GM19395 (cell line): Measurements from ENCODE around the gene SERAC1.
"Not testable (repeated sequence)": the region's sequence is repeated elsewhere in the genome, so short reads cannot be mapped to it uniquely, and the experiment has no call there.

ENCODE experiments used
- ATAC-seq: cut with Tn5 transposase; IDR thresholded peaks from one replicate; pipeline ENCODE4 v1.9.1; 2021; ENCODE audit warnings: mild to moderate bottlenecking, moderate library complexity; ENCODE audit not compliant: unreplicated experiment

SERAC1 gene

GRCh38 chr6:158174514-158174913 lies 6.5 kb upstream of the SERAC1 start:
- ATAC-seq, result no peak

- no peak for ATAC-seq
Observed at GRCh38 chr6:158174024-158174423, 6.0 kb upstream of the SERAC1 start.

- ATAC-seq, result no peak
Observed at GRCh38 chr6:158172001-158172400, 3.9 kb upstream of the SERAC1 start.

- no peak for ATAC-seq
Observed at GRCh38 chr6:158170656-158171081, 2.6 kb upstream of the SERAC1 start.

- ATAC-seq, result not testable (repeated sequence)
Observed at GRCh38 chr6:158169634-158170033, 1.6 kb upstream of the SERAC1 start.

GRCh38 chr6:158165919-158166416 lies 2.1 kb downstream of the SERAC1 start:
- ATAC-seq, result no peak

GRCh38 chr6:158164579-158165170 lies 3.4 kb downstream of the SERAC1 start:
- ATAC-seq, result no peak

- no peak for ATAC-seq
Observed at GRCh38 chr6:158161566-158162254, 6.4 kb downstream of the SERAC1 start.

GRCh38 chr6:158160932-158161539 lies 7.0 kb downstream of the SERAC1 start:
- ATAC-seq, result no peak

- ATAC-seq, result no peak
Observed at GRCh38 chr6:158158748-158159147, 9.3 kb downstream of the SERAC1 start.

GRCh38 chr6:158158123-158158522 lies 9.9 kb downstream of the SERAC1 start:
- ATAC-seq, result no peak

- ATAC-seq, result no peak
Observed at GRCh38 chr6:158157064-158157764, 10.8 kb downstream of the SERAC1 start.

GRCh38 chr6:158154816-158155215 lies 13.2 kb downstream of the SERAC1 start:
- no peak for ATAC-seq

- ATAC-seq, result no peak
Observed at GRCh38 chr6:158153576-158153975, 14.5 kb downstream of the SERAC1 start.

- ATAC-seq, result no peak
Observed at GRCh38 chr6:158152659-158153058, 15.4 kb downstream of the SERAC1 start.

- not testable (repeated sequence) for ATAC-seq
Observed at GRCh38 chr6:158152025-158152424, 16.0 kb downstream of the SERAC1 start.

GRCh38 chr6:158150701-158151100 lies 17.4 kb downstream of the SERAC1 start:
- ATAC-seq, result no peak

- no peak for ATAC-seq
Observed at GRCh38 chr6:158149641-158150040, 18.4 kb downstream of the SERAC1 start.

- ATAC-seq, result no peak
Observed at GRCh38 chr6:158143700-158144099, 24.4 kb downstream of the SERAC1 start.

GRCh38 chr6:158142789-158143188 lies 25.3 kb downstream of the SERAC1 start:
- ATAC-seq, result no peak

- ATAC-seq, result no peak
Observed at GRCh38 chr6:158131926-158132325, 36.1 kb downstream of the SERAC1 start.
